ENCODE results near the gene RBM25.
"Not testable (repeated sequence)": the region's sequence is repeated elsewhere in the genome, so short reads cannot be mapped to it uniquely, and the experiment has no call there.

RBM25 gene

GRCh38 chr14:73058224-73058921, at the start of gene RBM25:
RBM25 (plus strand) TSS chr14:73058534; CDS start chr14:73071642, 13,108 bp downstream.
- peak within 1 kb of the TSS; percentile 92 to 96 for H3K4me3 ChIP-seq (replicated peaks in 1 of 2; ENCODE audit: low read depth in 2 of 2, low read length in 2 of 2)
- peak; percentile 99 for DNase-seq (ENCODE audit: low read depth in 2 of 2)
- no peak for TF ChIP-seq CTCF (IDR thresholded peaks at IDR 0.05; ENCODE audit: low read depth, low read length)

- not testable (repeated sequence) for DNase-seq (ENCODE audit: low read depth in 2 of 2); H3K4me3 ChIP-seq (replicated peaks in 1 of 2; ENCODE audit: low read depth in 2 of 2, low read length in 2 of 2)
Measured at GRCh38 chr14:73011189-73011588, 47.1 kb upstream of the RBM25 start.

GRCh38 chr14:73014105-73014504, 44.2 kb upstream of the RBM25 start:
- no peak for TF ChIP-seq CTCF (IDR thresholded peaks at IDR 0.05; ENCODE audit: low read depth, low read length)
- peak in 1 of 2 donors; percentile 34 for DNase-seq (ENCODE audit: low read depth in 2 of 2)
- H3K4me3 ChIP-seq (replicated peaks in 1 of 2; ENCODE audit: low read depth in 2 of 2, low read length in 2 of 2): no peak overlapping the region

GRCh38 chr14:73015552-73015951, 42.8 kb upstream of the RBM25 start:
- not testable (repeated sequence) for H3K4me3 ChIP-seq (replicated peaks in 1 of 2; ENCODE audit: low read depth in 2 of 2, low read length in 2 of 2); DNase-seq (ENCODE audit: low read depth in 2 of 2)

GRCh38 chr14:73016011-73016410, 42.3 kb upstream of the RBM25 start:
- DNase-seq (ENCODE audit: low read depth in 2 of 2); H3K4me3 ChIP-seq (replicated peaks in 1 of 2; ENCODE audit: low read depth in 2 of 2, low read length in 2 of 2): not testable (repeated sequence)

GRCh38 chr14:73022051-73022450, 36.3 kb upstream of the RBM25 start:
- H3K4me3 ChIP-seq (replicated peaks in 1 of 2; ENCODE audit: low read depth in 2 of 2, low read length in 2 of 2): no peak overlapping the region
- no peak for DNase-seq (ENCODE audit: low read depth in 2 of 2)
- no peak for TF ChIP-seq CTCF (IDR thresholded peaks at IDR 0.05; ENCODE audit: low read depth, low read length)

- peak; percentile 43 to 50 for DNase-seq (ENCODE audit: low read depth in 2 of 2)
- no peak for TF ChIP-seq CTCF (IDR thresholded peaks at IDR 0.05; ENCODE audit: low read depth, low read length)
- H3K4me3 ChIP-seq (replicated peaks in 1 of 2; ENCODE audit: low read depth in 2 of 2, low read length in 2 of 2): peak overlapping the region; percentile 70 to 81
Measured at GRCh38 chr14:73025544-73025943, 32.8 kb upstream of the RBM25 start.

GRCh38 chr14:73026243-73026844, 32.0 kb upstream of the RBM25 start:
- TF ChIP-seq CTCF (IDR thresholded peaks at IDR 0.05; ENCODE audit: low read depth, low read length): no peak
- peak overlapping the region; percentile 70 to 81 for H3K4me3 ChIP-seq (replicated peaks in 1 of 2; ENCODE audit: low read depth in 2 of 2, low read length in 2 of 2)
- no peak for DNase-seq (ENCODE audit: low read depth in 2 of 2)
